CD14-positive monocyte (primary cell): ENCODE measurements around the gene FOXJ3. TPM values are rescaled to one million over a fixed set of nuclear protein-coding genes. Genes with fewer than 3 reads are reported as not detected.

Source experiments
- DNase-seq, 3 donors: peaks; one replicate each; pipeline ENCODE4 v3.0.0-alpha.2; 2011 to 2022
- H2AFZ ChIP-seq: 2 replicates; pipeline ENCODE4 v1.6.0; 2012; ENCODE audit warnings: mild to moderate bottlenecking, low read depth, low read length, inconsistent platforms; ENCODE audit not compliant: insufficient read depth, poor library complexity, severe bottlenecking
- H3K27ac ChIP-seq, 2 donors: 1 replicate in 1 of 2; 2 replicates in 1 of 2; pipeline ENCODE4 v1.5.1; 2012 to 2013; ENCODE audit warnings: low read length in 2 of 2, control low read depth in 1 of 2, inconsistent platforms in 1 of 2, low read depth in 1 of 2, mild to moderate bottlenecking in 1 of 2
- H3K27me3 ChIP-seq, 2 donors: one replicate each; pipeline versions ENCODE4 v1.6.0 to v1.6.1; 2011 to 2013; ENCODE audit warnings: low read length in 2 of 2; ENCODE audit not compliant: control insufficient read depth in 2 of 2, insufficient read depth in 2 of 2
- H3K36me3 ChIP-seq, 2 donors: replicated peaks in 1 of 2; 1 replicate in 1 of 2; 2 replicates in 1 of 2; pipeline versions ENCODE4 v1.5.1 to v1.6.1; 2012 to 2013; ENCODE audit warnings: low read length in 2 of 2, control low read depth in 1 of 2, inconsistent platforms in 1 of 2, mild to moderate bottlenecking in 1 of 2; ENCODE audit not compliant: insufficient read depth in 2 of 2, control insufficient read depth in 1 of 2
- H3K4me1 ChIP-seq, 2 donors: 1 replicate in 1 of 2; 2 replicates in 1 of 2; pipeline versions ENCODE4 v1.5.1 to v1.6.1; 2012 to 2013; ENCODE audit warnings: low read length in 2 of 2, control low read depth in 1 of 2, inconsistent platforms in 1 of 2, mild to moderate bottlenecking in 1 of 2, moderate library complexity in 1 of 2; ENCODE audit not compliant: insufficient read depth in 2 of 2, control insufficient read depth in 1 of 2
- H3K4me2 ChIP-seq: replicated peaks from 2 replicates; pipeline ENCODE3; 2012; ENCODE audit warnings: low read length, moderate library complexity, mild to moderate bottlenecking; ENCODE audit not compliant: poor library complexity, severe bottlenecking; ENCODE audit errors: extremely low read depth
- H3K4me3 ChIP-seq, 3 experiments: fragments of 200-600 bp in 1 of 3; sonication (generic) in 1 of 3; replicated peaks in 1 of 3; 1 replicate in 2 of 3; 2 replicates in 1 of 3; pipeline ENCODE4 v1.5.1; 2011 to 2013; ENCODE audit warnings: low read length in 3 of 3, mild to moderate bottlenecking in 3 of 3, control low read depth in 2 of 3, low read depth in 2 of 3, inconsistent platforms in 1 of 3, moderate library complexity in 1 of 3
- H3K79me2 ChIP-seq: 2 replicates; pipeline ENCODE4 v1.6.0; 2012; ENCODE audit warnings: mild to moderate bottlenecking, control low read depth, inconsistent platforms, low read length, moderate library complexity; ENCODE audit not compliant: insufficient read depth
- H3K9ac ChIP-seq: 2 replicates; pipeline ENCODE4 v1.6.0; 2017; ENCODE audit warnings: low read length, mild to moderate bottlenecking; ENCODE audit not compliant: insufficient read depth, poor library complexity, severe bottlenecking
- H3K9me3 ChIP-seq, 2 donors: replicated peaks in 1 of 2; 1 replicate in 1 of 2; 2 replicates in 1 of 2; pipeline versions ENCODE4 v1.5.1 to v1.6.1; 2012 to 2013; ENCODE audit warnings: low read length in 2 of 2, control low read depth in 1 of 2; ENCODE audit not compliant: control insufficient read depth in 1 of 2, insufficient read depth in 1 of 2
- H4K20me1 ChIP-seq: 2 replicates; pipeline ENCODE4 v1.6.0; 2012; ENCODE audit warnings: mild to moderate bottlenecking, low read length, control low read depth, moderate library complexity; ENCODE audit not compliant: insufficient read depth
- H3K27ac Mint-ChIP-seq, 7 donors: one replicate each; pipeline ENCODE4 v1.8.0; 2020; ENCODE audit warnings: mild to moderate bottlenecking in 7 of 7, mixed read lengths in 7 of 7, moderate library complexity in 6 of 7, inconsistent platforms in 2 of 7
- H3K27me3 Mint-ChIP-seq, 3 donors: one replicate each; pipeline ENCODE4 v1.8.0; 2021 to 2022; ENCODE audit warnings: low read depth in 3 of 3, mild to moderate bottlenecking in 3 of 3, mixed read lengths in 3 of 3, moderate library complexity in 3 of 3, inconsistent platforms in 1 of 3
- H3K36me3 Mint-ChIP-seq, 2 donors: one replicate each; pipeline ENCODE4 v1.8.0; 2020; ENCODE audit warnings: mixed read lengths in 2 of 2, inconsistent platforms in 1 of 2, mild to moderate bottlenecking in 1 of 2
- H3K4me1 Mint-ChIP-seq: one replicate; pipeline ENCODE4 v1.8.0; 2020; ENCODE audit warnings: mild to moderate bottlenecking, mixed read lengths
- H3K4me3 Mint-ChIP-seq, 2 donors: one replicate each; pipeline ENCODE4 v1.8.0; 2020; ENCODE audit warnings: mild to moderate bottlenecking in 2 of 2, mixed read lengths in 2 of 2, moderate library complexity in 1 of 2
- H3K9me3 Mint-ChIP-seq, 7 donors: one replicate each; pipeline ENCODE4 v1.8.0; 2020 to 2022; ENCODE audit warnings: mixed read lengths in 7 of 7, mild to moderate bottlenecking in 6 of 7, moderate library complexity in 6 of 7, inconsistent platforms in 2 of 7
- WGBS: methylation state at CpG from one replicate; pipeline ENCODE4 v1.1.5; 2013; ENCODE audit warnings: missing lambda C conversion rate; ENCODE audit not compliant: insufficient coverage; 5-methylcytosine and 5-hydroxymethylcytosine counted together
- intact Hi-C, 2 donors: fragments of 100-400 bp; cut with micrococcal nuclease; formaldehyde crosslinking; loops; one replicate each; pipeline versions ENCODE4 v1.15.0 to v1.15.1; 2023
- polyA plus RNA-seq, 3 donors: library from polyadenylated mRNA; depleted of rRNA in 1 of 3; unstranded in 2 of 3; stranded (reverse) in 1 of 3; fragments of 300-500 nt in 2 of 3; fragments of >200 nt in 1 of 3; fragmentation: Illumina TruSeq in 2 of 3; gene quantifications; 1 replicate in 2 of 3; 2 replicates in 1 of 3; pipeline ENCODE4 v1.2.3, GENCODE V29; 2012 to 2021
- TF ChIP-seq, protein P1 (sequence below): fragments of 200-600 bp; IDR thresholded peaks from one replicate; pipeline ENCODE4 v1.8.0; 2022; ENCODE audit warnings: antibody characterized with exemption, mild to moderate bottlenecking

FOXJ3 gene
- polyA plus RNA-seq, 3 donors: 10.2 to 18.5 (median 18.4) TPM

DNA sequence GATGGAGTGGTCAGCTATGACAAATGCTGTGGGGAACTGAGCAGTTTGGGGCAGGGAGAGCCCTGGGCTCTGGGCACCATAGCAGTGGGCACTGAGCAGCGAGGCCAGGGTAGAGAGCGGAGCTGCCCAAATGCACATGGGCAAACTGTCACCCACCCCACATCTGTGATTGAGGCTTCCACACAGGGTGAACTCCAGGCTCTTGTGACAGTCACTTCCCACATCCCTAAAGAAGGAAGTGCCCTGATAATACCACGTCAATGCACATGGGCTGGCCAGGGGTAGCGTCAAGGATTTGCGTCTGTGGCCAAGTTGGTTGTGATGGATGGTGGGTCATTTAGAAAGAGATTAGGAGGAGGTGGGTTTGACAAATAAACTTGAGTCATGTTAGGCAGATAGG is 184.4 kb downstream of the FOXJ3 start:
- H3K4me3 ChIP-seq: no peak overlapping the region
- Mint-ChIP-seq H3K9me3 (no peaks in the 10 kb centered on the region), H3K4me1 (no peaks in the 10 kb centered on the region), H3K27ac (peak overlapping the region in 1 of 7 donors; percentile 35), H3K27me3 (peaks cover 0 to 3% (median 2%) of the 10 kb centered on the region in 3 donors), H3K36me3 (no peaks in the 10 kb centered on the region), H3K4me3 (no peak overlapping the region)
- H3K4me2 ChIP-seq: no peak overlapping the region
- 73% methylated on average over 4 of the region's 5 CpGs for WGBS
- H3K9me3 ChIP-seq: no peaks in the 10 kb centered on the region
- peaks cover 1 to 2% of the 10 kb centered on the region in 2 donors for H3K4me1 ChIP-seq
- intact Hi-C loops: no loop called here
- no peaks in the 10 kb centered on the region for H3K27me3 ChIP-seq
- H3K9ac ChIP-seq: no peak overlapping the region
- no peaks in the 10 kb centered on the region for H3K79me2 ChIP-seq
- DNase-seq: no peak
- no peaks in the 10 kb centered on the region for H4K20me1 ChIP-seq
- H2AFZ ChIP-seq: no peak overlapping the region
- H3K36me3 ChIP-seq: no peaks in the 10 kb centered on the region
- TF ChIP-seq, protein P1, sequence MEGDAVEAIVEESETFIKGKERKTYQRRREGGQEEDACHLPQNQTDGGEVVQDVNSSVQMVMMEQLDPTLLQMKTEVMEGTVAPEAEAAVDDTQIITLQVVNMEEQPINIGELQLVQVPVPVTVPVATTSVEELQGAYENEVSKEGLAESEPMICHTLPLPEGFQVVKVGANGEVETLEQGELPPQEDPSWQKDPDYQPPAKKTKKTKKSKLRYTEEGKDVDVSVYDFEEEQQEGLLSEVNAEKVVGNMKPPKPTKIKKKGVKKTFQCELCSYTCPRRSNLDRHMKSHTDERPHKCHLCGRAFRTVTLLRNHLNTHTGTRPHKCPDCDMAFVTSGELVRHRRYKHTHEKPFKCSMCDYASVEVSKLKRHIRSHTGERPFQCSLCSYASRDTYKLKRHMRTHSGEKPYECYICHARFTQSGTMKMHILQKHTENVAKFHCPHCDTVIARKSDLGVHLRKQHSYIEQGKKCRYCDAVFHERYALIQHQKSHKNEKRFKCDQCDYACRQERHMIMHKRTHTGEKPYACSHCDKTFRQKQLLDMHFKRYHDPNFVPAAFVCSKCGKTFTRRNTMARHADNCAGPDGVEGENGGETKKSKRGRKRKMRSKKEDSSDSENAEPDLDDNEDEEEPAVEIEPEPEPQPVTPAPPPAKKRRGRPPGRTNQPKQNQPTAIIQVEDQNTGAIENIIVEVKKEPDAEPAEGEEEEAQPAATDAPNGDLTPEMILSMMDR: no peak
- H3K27ac ChIP-seq: no peak overlapping the region

DNA sequence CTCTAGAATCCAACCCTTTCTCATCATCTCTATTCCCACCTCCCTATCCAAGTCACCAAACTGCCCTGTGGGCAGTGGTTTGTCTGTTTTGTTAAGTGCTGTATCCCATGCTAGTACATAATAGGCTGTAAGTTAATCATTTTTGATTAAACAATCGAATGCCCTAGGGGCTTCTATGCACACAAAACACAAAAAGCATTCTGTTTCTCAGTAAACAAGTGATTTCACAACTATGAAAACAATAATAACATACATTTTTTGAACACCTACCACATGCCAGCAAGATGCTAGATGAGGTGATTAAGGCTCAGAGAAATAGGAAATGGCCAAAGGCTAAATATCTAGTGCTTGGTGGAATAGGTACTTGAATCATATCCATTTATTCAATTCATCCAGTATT is 186.9 kb downstream of the FOXJ3 start:
- no CpG with 5 or more reads among the region's 1 CpG for WGBS
- Histone ChIP-seq H3K4me3 (no peak overlapping the region), H3K4me2 (no peak overlapping the region), H4K20me1 (no peaks in the 10 kb centered on the region), H3K4me1 (peaks cover 6 to 7% of the 10 kb centered on the region in 2 donors), H3K9ac (no peak overlapping the region), H3K9me3 (no peaks in the 10 kb centered on the region), H3K27ac (no peak overlapping the region), H3K36me3 (no peaks in the 10 kb centered on the region), H2AFZ (no peak overlapping the region), H3K79me2 (no peaks in the 10 kb centered on the region), H3K27me3 (no peaks in the 10 kb centered on the region)
- no peak for DNase-seq
- Mint-ChIP-seq H3K27ac (no peak overlapping the region), H3K4me3 (no peak overlapping the region), H3K4me1 (peaks cover 3% of the 10 kb centered on the region), H3K27me3 (peaks cover 7 to 15% (median 7%) of the 10 kb centered on the region in 3 donors), H3K36me3 (no peaks in the 10 kb centered on the region), H3K9me3 (no peaks in the 10 kb centered on the region)
- TF ChIP-seq, protein P1: no peak
- intact Hi-C loops: no loop called here
